ENCODE measurements around the gene SPATS2.

SPATS2 gene

DNA sequence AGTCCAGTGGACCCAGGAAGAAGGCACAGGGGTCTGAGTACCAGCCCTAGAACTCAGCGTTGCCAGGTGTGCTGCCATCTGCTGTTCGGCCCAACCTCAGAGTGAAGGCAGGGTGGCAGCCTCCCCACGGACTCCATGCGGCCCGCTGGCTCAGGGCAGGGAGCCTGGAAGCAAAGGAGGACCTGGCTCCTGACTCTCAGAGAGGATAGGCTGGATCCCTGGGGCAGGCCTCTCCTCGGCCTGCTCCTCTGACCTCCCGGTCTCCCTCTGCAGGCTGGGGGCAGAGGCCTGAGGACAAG is 190.6 kb downstream of the SPATS2 start:
- no peak for DNase-seq
- TF ChIP-seq, protein P1, sequence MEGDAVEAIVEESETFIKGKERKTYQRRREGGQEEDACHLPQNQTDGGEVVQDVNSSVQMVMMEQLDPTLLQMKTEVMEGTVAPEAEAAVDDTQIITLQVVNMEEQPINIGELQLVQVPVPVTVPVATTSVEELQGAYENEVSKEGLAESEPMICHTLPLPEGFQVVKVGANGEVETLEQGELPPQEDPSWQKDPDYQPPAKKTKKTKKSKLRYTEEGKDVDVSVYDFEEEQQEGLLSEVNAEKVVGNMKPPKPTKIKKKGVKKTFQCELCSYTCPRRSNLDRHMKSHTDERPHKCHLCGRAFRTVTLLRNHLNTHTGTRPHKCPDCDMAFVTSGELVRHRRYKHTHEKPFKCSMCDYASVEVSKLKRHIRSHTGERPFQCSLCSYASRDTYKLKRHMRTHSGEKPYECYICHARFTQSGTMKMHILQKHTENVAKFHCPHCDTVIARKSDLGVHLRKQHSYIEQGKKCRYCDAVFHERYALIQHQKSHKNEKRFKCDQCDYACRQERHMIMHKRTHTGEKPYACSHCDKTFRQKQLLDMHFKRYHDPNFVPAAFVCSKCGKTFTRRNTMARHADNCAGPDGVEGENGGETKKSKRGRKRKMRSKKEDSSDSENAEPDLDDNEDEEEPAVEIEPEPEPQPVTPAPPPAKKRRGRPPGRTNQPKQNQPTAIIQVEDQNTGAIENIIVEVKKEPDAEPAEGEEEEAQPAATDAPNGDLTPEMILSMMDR (IDR thresholded peaks at IDR 0.05) = no peak
- no peaks in the 10 kb centered on the region for H3K9me3 ChIP-seq
- intact Hi-C loops (cut with DNase I; ENCODE audit: low total_unique reads) = no loop called here
- no peak overlapping the region for H3K27ac ChIP-seq
- H3K27me3 ChIP-seq = no peaks in the 10 kb centered on the region
- no peaks in the 10 kb centered on the region for H3K4me1 ChIP-seq
- peaks cover 47 to 74% (median 63%) of the 10 kb centered on the region in 3 donors for H3K36me3 ChIP-seq
- H3K4me3 ChIP-seq = no peak overlapping the region

DNA sequence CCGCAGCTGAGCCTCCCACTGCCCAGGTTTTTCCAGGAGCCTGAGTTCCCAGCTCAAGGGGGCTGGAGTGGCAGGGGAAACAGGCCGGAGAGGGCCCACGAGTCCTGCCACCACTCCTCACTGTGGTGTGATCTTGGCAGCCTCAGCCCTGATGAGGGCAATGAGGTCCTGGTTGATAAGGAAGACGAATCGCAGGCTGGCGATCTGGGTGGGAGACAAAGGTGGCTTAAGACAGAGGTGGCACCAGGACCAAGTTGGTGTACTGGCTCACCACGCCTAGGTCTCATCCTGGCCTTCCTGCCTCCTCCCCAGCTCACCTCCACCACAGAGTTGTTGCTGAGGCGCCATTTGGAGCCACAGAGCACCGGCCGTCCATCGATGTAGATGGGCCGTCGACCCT is 191.3 kb downstream of the SPATS2 start:
- DNase-seq = no peak
- TF ChIP-seq, protein P1 (IDR thresholded peaks at IDR 0.05) = no peak

DNA sequence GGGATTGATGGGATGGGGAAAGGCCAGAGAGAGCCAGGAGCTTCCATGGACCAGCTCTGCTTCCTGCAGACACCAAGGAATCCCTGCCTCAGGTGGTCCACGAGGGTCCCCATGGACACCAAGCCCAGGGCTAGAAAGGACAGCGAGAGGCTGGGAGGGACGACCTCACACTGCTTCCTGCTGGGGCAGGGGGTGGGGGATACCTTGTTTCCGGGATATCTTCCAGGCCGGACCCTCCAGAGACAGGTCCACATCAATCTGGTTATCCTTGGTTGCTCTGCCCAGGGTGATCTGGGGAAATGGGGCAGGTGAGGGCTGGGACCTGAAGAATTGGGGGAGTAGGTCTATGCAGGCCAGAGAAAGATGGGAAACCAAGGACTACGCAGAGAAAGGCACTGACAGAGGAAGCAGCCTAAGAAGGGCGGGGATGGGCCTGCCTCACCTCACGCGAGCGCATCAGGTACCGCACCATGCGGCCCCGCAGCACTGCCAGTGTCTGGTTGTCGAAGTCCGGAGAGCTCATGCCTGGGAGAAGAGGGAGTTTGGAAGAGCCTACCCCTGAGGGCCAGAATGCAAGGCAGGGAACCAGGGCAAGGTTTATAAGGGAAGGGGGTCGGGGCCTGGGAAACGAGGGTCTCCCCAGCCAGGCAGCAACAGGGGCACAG is 191.9 kb downstream of the SPATS2 start:
- Histone ChIP-seq H3K27ac (no peak overlapping the region), H3K4me1 (no peaks in the 10 kb centered on the region), H3K27me3 (no peaks in the 10 kb centered on the region), H3K36me3 (peaks cover 60 to 87% (median 74%) of the 10 kb centered on the region in 3 donors), H3K4me3 (no peak overlapping the region), H3K9me3 (no peaks in the 10 kb centered on the region)
- DNase-seq = no peak
- TF ChIP-seq, protein P1 (IDR thresholded peaks at IDR 0.05) = no peak
- intact Hi-C loops (cut with DNase I; ENCODE audit: low total_unique reads) = no loop called here

More for the DNA sequence above, 191.3 kb downstream of the SPATS2 start:
- Histone ChIP-seq H3K9me3 (no peaks in the 10 kb centered on the region), H3K27me3 (no peaks in the 10 kb centered on the region), H3K27ac (no peak overlapping the region), H3K36me3 (peaks cover 53 to 81% (median 69%) of the 10 kb centered on the region in 3 donors), H3K4me1 (no peaks in the 10 kb centered on the region), H3K4me3 (no peak overlapping the region)
- intact Hi-C loops (cut with DNase I; ENCODE audit: low total_unique reads) = no loop called here

DNA sequence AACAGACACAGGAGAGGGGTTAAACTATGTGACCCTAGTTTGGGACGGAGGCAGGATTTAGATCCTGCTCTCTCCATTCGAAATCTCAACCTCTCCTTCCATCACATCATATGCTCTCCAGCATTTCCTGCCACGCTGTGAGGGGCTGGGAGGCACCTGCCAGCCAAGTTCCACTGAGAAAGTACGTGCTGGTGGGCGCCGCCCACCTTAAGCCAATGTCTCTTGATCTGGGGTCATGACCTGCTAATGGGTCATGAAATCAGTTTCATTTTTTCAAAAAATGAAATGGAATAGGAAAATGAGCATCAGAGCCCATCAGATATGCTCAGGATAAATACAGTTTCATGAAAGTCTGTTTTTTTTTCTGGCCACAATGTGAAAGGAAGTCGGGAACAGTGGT is 193.4 kb downstream of the SPATS2 start:
- peaks cover 0 to 2% (median under 1%) of the 10 kb centered on the region in 4 donors for H3K4me1 ChIP-seq
- peaks cover 70 to 100% (median 83%) of the 10 kb centered on the region in 3 donors for H3K36me3 ChIP-seq
- no peaks in the 10 kb centered on the region for H3K27me3 ChIP-seq
- no peak for DNase-seq
- intact Hi-C loops (cut with DNase I; ENCODE audit: low total_unique reads) = no loop called here
- TF ChIP-seq, protein P1 (IDR thresholded peaks at IDR 0.05) = no peak
- no peaks in the 10 kb centered on the region for H3K9me3 ChIP-seq
- no peak overlapping the region for H3K27ac ChIP-seq
- H3K4me3 ChIP-seq = no peak overlapping the region

DNA sequence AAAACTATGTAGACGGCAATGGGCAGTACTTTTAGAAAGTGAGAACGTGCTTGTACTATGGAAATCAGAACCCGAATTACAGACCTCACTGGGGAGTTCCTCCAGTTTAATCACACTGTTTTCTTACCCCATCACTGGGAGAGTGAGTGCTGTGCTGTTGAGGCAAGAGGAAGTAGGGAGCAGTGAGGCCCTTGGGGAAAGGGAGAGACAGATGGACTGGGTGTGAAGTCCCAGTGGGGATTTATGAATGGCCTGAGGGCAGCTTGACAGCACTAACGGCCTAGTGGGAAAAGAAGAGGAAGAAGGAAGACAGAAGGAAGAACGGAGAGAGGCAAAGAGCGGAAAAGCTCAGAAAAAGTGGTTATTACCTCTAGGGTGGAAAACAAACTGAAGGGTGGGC is 195.0 kb downstream of the SPATS2 start:
- H3K9me3 ChIP-seq = no peaks in the 10 kb centered on the region
- no peak for DNase-seq
- intact Hi-C loops (cut with DNase I; ENCODE audit: low total_unique reads) = no loop called here
- H3K36me3 ChIP-seq = peaks cover 70 to 92% (median 72%) of the 10 kb centered on the region in 3 donors
- TF ChIP-seq, protein P1 (IDR thresholded peaks at IDR 0.05) = no peak
- H3K4me3 ChIP-seq = no peak overlapping the region
- no peak overlapping the region for H3K27ac ChIP-seq
- H3K27me3 ChIP-seq = no peaks in the 10 kb centered on the region
- H3K4me1 ChIP-seq = peaks cover 0 to 17% (median 16%) of the 10 kb centered on the region in 4 donors
